ENCODE measurements around the gene ITGBL1.

The ITGBL1 gene

DNA sequence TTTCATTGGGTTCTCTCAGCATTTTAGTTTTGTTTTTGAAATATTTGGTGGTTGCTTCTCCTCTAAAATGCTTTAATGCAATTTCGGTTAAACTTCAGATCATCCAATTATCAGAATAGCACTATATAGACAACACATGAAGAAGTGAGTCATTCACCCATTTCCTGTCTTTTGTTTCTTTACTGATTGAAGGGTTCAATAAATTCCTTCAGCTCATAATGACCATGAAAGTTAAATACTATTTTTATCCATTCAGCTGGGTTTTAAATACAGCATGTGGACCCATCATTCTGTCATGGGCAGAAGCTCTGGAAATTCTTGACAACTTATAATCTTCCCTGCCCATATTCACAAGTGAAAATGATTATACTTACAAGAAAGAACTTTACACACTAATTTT is 187.2 kb downstream of the ITGBL1 start:
- no peak for DNase-seq

DNA sequence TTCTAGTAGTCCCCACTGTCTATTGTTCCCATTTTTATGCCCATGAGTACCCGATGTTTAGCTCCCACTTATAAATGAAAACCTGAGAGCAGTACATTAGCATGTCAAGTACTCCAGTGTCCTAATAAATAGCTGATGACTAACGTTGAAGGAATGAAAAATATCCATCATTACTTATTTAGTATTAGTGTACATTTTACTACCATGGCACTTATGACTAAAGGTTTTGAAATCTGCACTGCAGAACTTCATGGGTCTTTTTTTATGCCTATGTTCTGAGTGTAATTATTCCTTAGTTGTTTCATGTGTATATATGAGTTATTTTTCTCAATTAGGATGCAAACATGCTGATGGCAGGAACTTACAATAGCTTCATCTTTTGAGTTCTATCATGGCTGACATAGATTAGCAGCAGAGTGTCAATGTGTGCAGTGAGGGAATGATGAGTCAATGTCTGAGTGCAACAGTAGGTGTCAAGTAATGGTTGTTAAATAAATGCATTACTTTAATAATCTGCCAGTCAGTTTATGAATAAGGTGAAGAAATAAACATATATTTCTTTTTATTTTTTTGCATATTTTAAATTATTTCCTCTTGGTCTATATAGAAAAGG is 188.4 kb downstream of the ITGBL1 start:
- no peak for DNase-seq

DNA sequence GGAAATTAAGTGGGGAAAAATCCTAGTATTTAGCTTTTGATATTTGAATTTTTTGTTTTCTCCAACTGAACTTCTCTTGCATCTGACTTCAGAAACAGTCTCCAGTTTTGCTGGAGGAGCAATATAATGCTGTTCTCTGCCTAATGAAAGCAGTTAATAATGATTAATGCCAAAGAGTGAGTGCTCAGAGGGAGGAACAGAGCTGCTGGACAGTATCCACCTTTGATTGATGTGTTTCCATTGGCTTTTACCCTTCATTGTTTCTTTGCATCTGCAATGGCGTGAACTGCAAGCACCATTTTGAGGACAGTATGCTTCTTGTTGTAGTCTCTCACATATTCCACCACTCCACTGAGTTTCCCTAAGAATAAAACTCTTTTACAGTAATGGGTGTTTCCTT is 193.4 kb downstream of the ITGBL1 start:
- DNase-seq, result no peak

DNA sequence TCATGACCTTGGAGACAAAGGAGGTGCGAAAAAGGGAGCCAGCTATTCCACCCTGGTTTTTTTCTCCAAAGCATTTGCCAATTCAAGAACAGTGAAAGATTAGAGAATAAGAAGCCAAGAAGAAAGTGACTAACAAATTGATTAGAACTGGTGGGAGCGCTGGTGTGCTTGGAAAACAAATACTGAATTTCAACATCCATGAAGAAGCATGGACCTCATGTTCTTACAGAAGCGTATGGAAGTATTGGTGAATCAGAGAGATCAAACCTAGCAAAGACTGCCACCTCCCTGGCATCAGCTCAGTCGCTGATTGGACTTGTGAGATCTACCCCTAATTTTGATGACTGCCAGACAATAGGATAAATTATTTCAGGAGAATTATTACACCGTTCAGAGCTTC is 195.3 kb downstream of the ITGBL1 start:
- DNase-seq, result no peak

DNA sequence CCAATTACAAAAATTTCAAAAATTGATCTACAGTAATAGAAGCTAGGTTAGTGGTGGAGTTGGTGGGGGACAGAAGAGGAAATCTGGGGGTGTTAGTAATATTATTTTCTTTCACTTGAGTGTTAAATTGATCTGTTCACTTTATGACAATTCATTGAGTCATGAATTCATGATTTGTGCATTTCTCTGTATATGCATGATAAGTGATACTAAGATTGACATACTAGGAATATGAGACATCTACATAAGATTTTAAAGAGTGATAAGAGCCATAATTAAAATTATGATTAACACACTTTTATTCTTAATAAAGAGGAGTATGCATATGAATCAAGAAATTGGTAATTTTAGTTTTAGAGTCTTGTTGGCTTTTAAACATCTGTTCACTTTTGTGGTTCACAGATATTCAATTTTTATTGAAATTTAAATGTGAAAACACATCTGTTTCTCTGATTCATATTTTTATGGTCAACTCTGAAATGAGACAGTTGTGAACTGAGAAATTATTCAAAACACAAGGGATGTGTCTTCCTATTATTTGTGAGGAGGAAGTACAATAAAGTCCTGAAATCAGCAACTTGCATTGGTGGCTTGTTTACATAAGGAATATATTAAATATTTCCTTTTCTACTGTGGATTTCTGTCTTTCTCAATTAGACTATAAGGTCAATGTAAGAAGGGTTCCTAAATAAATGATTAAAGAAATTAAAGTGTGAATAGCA is 196.5 kb downstream of the ITGBL1 start:
- no peak for DNase-seq

DNA sequence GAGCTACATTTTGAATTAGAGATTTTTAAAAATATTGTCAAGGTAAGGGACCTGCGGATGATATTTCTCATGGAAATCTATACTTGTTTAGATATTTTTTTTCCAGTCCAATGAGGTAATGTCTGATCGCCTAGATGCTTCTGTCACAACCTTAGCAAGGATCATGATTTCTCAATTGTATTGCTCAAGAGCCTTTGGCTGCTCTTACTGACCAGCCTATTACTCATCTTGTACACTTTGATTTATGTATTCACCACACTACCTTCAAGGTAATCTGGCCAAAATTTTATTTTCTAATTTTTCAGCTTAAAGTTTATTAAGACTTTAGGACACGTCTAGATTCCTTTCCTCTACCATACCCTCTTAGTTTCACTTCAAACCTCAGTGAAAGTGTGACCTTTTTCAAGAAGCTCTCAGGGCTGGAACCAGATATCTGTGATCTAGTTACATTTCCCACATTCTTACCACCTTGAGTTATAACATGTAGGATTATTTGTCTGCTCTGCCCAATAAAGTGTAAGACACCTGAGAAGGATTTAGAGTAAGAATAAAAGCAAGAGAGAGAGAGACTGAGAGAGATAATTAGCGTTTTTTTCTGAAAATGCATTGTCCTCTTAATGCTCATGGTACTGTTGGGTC is 197.1 kb downstream of the ITGBL1 start:
- no peak for DNase-seq

DNA sequence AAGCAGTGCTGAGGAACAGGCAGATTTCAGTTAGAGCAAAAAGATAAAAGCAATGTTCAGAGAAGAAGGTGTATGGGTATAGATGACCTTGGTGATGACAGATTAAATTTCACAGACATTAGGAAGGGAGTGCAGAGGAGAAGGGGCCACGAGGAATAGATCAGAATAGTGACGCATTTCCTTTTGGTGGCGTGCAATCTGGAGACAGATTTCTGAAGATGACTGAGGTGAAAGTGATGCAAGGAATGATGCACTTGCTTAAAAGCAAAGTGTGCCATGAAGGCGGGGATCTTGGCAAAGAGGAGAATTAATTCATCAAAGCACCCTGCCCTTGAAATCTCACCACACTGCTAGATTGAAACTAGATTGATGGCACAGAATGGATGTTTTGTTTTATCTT is 202.4 kb downstream of the ITGBL1 start:
- DNase-seq, result no peak

DNA sequence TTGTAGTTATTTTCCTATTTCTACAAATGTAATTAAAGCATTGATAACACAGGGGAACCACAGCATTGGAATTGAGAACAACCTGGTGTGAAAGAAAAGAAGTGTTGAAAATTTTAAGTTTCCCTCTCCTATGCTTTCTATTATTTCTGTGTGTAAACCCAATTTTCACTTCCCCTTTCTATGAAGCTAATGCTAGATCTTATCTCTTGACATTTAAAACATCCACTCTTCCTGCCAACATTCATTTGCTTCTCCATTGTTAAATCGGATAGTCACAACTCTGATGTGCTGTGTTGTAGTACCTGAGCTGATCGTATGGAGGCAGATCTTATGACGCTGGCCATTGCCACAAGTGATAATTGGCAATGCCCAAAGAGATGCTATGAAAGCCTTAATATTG is 203.0 kb downstream of the ITGBL1 start:
- no peak for DNase-seq

DNA sequence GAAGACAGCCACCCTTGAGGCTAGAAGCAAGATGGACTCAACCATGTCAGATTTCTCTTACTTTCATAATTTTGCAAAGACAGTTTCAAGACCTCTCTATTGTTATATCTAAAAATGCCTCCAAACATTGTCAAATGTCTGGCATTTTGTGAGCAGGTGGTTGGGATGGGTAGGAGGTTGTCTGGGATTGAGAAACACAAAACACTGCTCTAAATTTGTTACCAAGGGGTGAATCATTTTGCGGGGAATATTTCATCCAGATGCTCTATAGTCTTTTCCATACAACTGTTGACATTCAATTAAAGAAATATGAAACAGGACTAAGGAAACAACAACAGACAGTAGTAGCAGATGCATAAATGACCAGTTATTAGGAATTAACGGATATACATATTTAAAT is 208.2 kb downstream of the ITGBL1 start:
- no peak for DNase-seq

DNA sequence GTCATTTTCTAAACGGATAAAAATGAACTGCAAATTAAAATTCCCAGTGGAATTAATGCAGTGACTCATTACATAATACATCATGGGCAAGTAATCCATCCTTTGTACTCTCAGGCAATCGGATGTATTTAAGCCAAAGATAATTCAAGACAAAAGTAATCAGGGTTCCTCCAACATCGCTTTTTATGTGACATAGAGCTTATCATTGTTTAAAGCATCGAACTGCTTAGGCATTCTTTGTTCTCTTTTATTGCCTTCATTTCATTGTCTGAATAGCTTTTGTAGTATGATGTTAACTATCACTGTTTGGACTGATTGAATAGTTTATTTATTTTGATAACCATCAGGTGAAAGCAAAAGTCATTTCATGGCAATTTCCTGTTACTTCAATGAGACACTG is 209.4 kb downstream of the ITGBL1 start:
- no peak for DNase-seq

DNA sequence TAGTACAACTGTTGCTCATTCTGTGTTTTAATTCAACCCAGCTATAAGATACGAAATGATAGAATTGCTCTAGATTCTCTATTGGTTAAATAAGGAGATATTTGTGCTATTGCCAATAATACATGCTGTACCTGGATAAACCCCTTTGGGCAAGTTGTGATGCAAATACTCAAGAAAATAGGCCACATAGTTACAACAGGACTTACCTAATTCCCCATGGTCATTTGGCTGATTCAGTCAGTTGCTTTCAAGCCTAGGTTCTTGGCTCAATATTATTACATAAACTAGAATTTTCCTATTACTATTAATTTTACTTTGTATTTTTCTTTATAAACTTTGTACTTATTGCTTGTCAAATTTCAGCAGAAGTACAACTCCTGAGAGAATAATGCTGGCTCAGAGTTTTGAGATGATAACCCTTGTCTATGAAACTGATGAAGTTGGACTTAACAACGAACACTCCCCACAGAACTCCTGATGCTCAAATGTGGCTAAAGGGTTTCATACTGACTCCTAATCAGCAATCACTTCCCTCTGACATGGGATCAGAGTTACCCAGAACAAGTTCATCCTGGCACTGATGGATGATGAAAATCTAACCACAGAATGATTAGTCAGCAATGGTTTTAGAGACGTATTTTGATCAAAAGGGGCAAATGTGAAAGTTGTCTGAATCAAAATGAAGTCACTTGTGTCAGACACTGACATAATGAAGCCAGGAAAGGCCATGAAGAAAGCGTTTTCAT is 221.1 kb downstream of the ITGBL1 start:
- no peak for DNase-seq

DNA sequence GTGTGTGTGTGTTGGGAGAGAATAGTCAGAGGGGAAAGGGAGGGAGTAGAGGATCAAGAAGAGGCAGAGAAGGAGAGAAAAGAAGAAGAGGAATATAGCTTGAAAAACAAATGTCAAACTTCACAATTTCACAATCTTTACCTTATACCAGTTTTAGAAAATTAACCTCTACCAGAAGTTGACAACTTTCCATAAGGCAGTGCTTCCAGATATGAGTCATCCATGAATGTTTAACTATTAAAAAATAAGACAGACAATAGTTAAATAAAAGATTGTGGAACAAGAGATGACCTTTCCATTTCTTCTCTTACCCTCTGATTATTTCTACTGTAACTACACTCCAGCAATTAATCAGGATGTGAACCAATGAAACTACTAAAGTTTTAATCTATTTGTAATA is 229.4 kb downstream of the ITGBL1 start:
- no peak for DNase-seq

DNA sequence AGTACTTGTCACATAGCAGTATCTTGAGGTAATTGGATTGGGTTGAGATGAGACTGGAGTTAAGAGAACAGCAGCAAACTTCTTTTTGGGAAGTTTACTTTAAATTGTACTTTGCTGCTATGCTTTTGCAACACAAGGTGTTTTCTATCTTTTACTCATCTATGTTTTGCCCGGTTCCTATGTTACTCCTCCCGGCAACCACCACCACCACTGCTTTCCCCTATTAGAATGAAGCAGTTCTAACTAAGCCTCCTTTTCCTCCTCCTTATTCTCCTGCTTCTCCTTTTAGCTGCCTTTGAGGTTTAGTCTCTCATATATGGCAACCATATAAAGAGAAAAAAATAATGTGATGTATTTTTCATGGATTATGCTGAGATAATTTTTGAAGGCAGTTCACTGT is 233.5 kb downstream of the ITGBL1 start:
- DNase-seq, result no peak

DNA sequence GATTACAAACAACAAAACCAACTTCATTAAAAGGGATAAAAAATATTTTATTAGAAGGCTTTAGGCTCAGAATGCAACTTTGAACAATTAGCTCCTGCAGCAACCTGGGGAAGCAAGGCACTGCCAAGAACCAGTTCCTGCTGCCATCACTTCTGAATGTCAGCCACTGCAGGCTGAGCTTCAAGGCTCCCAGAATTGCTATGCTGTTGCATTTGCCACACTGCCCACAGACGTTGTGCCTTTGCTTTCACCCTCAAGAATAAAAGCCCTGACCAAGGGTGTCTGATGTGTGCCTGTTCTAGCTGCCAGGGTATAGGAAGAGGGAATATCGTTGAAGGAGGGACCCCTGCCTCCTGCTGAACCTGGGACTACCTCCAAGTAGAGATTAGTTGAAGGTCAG is 238.4 kb downstream of the ITGBL1 start:
- no peak for DNase-seq

DNA sequence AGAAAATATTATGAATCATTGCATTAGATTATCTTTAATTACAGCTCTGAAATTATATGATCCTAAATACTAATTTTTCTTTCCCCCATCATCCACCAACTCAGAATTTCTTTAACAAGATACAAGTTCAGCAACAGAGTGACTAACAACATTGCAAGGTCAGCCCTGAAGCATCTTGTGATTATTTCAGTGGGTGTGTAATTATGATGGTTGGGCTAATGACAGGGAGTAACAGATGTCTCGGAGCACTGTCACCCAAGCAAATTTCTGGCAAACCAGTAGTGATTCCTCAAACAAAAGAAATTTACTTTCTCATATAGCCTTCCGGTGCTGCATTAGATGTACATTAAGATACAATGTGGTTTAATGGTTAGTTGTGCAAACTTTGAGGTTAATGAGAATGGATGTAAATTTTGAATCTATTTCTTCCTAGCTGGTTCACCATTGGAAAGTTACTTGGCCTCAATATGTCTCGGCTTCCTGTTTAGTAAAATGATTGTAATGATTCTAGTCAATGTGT is 238.9 kb downstream of the ITGBL1 start:
- DNase-seq, result no peak

DNA sequence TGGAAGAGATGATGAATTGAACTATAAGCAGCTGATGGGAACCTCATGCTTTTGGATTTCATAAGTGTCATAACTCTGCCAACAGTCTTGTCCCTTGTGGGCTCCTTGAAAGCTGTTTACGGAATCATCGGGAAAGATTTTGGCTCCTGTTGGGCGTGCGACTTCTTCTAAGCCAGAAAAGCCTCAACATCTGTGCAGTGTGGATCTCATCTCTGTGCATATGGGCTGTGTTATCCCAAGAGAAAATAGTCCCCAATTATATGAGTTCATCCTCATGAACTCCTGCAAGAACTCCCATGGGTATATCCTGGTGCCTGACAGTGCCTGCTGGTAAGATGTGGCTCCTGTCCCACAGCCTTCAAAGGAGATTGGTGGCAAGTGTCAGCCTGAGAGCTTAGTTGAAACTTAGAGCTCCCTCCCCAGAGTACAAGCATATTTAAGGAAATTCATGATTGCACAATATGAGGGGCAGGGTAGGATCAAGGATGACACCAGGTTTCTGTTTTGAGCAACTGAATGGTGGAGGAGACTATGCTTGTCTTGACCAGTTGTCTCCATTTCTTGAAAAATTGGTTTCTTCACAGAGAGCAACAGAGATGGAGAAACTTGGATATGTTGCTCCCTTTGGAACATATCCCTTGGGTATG is 243.5 kb downstream of the ITGBL1 start:
- no peak for DNase-seq

DNA sequence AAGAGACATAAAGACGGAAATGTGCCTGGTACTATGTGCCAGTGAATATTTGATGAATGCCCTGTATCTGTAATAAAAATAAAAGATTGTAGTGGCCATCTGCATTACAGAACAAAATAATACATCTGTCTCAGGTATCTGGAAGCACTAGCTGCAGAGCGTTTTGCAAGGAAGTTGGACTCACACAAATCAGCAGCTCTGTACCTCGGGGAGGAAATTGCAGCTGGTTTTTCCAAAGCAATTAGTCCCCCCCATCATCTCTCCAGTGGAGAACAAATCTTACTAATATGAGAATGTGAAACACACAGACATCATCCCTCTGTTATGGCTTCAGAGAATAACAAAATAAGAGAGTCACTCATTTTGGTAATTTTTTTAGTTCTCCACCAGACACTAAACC is 245.3 kb downstream of the ITGBL1 start:
- DNase-seq, result no peak

DNA sequence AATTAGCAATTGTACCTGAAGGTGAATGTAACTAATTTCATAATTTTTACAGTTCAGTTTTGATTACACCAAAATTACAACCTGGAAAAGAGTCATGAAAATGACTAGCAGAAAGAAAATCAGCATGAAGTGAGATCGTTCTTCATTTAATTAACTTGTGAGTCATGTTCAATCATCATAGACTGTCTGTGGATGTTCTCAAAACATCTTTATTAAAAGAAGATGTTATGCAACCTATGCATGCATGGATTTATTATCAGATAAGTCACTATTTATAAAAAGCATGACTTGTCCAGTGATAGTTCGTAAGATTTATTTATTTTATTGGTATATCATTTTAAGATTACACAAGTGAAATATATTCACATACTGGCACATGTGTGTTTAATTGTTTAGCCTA is 245.9 kb downstream of the ITGBL1 start:
- DNase-seq, result no peak

DNA sequence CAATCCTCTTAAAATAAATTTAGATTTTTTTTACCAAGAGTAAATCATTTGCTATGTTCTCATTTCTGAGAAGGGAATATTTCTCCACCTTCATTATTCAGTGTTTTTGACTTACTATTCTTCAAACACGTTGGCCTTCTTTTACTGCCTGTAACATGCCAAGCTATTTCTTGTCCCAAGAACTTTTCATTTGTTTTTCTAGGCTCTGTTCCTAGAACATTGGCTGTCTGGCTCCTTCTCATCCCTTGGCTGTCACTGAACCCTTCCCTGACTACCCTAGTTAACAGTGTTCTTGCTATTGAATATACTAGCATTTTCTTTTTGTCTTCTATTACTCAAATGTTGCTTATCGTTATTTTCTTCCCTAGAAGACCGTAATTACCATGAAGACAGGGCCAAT is 248.1 kb downstream of the ITGBL1 start:
- no peak for DNase-seq

DNA sequence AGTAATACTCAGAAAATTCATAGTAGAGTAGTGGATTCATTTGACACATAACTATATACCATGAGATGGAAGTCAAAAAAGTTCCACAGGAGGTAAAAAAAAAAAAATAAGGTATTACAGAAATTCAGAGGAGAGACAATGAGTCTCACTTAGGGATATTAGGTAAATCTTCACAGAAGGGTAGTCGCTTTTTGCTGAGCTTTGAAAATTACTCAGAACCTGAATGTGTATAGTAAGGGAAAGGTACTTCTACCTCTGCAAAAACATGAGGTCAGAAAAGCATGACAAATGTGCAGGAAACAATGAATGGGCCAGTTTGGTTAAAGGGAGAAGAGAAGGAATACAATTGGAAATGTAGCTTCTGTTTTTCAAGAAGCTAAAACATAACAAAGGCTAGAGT is 250.6 kb downstream of the ITGBL1 start:
- DNase-seq, result no peak

DNA sequence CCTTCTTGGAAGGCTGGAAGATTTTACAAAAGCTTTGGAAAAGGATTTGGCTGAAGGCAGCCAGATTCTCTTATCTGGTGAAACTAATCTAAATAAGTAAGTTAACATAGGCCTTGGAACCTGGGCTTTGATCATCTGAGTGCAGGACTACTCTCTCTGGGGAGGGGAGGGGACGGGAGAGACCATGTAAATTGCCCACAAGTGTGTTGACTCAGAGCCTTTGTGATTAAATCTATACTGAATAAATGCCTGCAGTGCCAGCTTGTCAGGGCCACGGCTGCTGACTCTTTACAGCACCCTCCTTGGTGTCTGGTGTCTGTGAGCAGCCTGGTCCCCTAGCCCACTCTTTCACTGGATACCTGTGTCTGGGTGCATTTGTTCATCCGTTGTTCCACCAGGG is 251.4 kb downstream of the ITGBL1 start:
- DNase-seq, result no peak

DNA sequence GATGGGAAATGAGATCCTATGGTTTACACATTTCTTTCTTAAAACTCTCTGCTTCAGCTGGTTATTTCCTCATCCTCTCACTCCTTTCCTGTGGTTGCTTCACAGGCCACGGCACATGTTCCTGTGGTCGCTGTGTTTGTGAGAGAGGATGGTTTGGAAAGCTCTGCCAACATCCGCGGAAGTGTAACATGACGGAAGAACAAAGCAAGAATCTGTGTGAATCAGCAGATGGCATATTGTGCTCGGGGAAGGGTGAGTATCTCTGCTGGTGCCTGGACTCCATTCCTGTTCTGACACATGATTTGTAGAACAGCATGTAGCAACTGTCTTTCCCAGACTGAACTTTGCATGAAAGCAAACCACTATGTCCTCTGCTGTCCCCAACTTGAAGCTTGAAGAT is 254.2 kb downstream of the ITGBL1 start:
- DNase-seq, result no peak

DNA sequence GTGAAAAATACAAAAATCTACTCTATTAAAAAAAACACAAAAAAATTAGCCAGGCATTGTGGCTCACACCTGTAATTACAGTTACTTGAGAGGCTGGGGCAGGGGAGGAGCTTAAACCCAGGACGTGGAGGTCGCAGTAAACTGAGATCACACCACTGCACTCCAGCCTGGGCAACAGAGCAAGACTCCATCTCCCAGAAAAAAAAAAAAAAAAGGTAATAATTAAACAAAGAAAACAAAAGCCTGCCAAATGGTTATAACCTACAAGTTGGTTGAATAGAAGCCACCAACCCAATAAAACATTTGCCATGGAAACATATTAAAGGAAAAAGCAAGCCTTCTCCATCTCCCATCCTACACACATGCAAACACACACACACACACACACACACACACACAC is 255.2 kb downstream of the ITGBL1 start:
- DNase-seq, result no peak

Data from activated effector memory CD4-positive, alpha-beta T cell treated with anti-CD3 and anti-CD28 coated beads, Interleukin-2, amount 50 U/mL, for 16 hours (primary cell).